IMR-90 (cell line): ENCODE results near the gene OSMR. TPM values are rescaled to one million over a fixed set of nuclear protein-coding genes. Genes with fewer than 3 reads are reported as not detected.

ENCODE experiments used
- ATAC-seq: fragments of 200-7000 bp; cut with Tn5 transposase; 2 replicates; pipeline ENCODE4 v1.9.1; 2020; ENCODE audit warnings: low read depth, mild to moderate bottlenecking, moderate library complexity
- BruUV-seq: library from RNA; stranded (reverse); fragments of 400-500 nt; replicated peaks from 2 replicates; lab custom pipeline; 2021; lab: Mats Ljungman, UMichigan
- CTCF ChIA-PET: fragments of 300-600 bp; formaldehyde crosslinking; extraction: SDS; loops from one replicate; lab custom pipeline; 2021; ENCODE audit warnings: antibody characterized with exemption; lab: Yijun Ruan, JAX
- POLR2A ChIA-PET: fragments of 300-600 bp; sonication (Branson Sonifier 250); formaldehyde crosslinking; loops from one replicate; lab custom pipeline; 2022; ENCODE audit warnings: antibody characterized with exemption; ENCODE audit not compliant: unreplicated experiment; lab: Charles Lee
- DNase-seq: peaks from one replicate; pipeline ENCODE4 v3.0.0; 2013
- H2AFZ ChIP-seq: replicated peaks from 2 replicates; pipeline ENCODE3; 2013; ENCODE audit warnings: low read length, mild to moderate bottlenecking; ENCODE audit not compliant: poor library complexity
- H2AK5ac ChIP-seq: 2 replicates; pipeline ENCODE4 v1.6.1; 2013; ENCODE audit warnings: low read depth, low read length, inconsistent platforms
- H2AK9ac ChIP-seq: replicated peaks from 2 replicates; pipeline ENCODE3; 2013; ENCODE audit warnings: mild to moderate bottlenecking, low read depth, low read length, moderate library complexity; ENCODE audit not compliant: poor library complexity
- H2BK120ac ChIP-seq: 2 replicates; pipeline ENCODE4 v1.6.1; 2013; ENCODE audit warnings: low read depth, low read length, inconsistent platforms
- H2BK15ac ChIP-seq: 3 replicates; pipeline ENCODE4 v1.6.1; 2013; ENCODE audit warnings: low read depth, low read length, inconsistent platforms
- H2BK20ac ChIP-seq: 2 replicates; pipeline ENCODE4 v1.6.1; 2013; ENCODE audit warnings: low read depth, mild to moderate bottlenecking, inconsistent platforms, low read length, moderate library complexity
- H2BK5ac ChIP-seq: 2 replicates; pipeline ENCODE4 v1.6.1; 2013; ENCODE audit warnings: mild to moderate bottlenecking, low read depth, low read length, inconsistent platforms; ENCODE audit not compliant: poor library complexity, severe bottlenecking
- H3K14ac ChIP-seq: replicated peaks from 2 replicates; pipeline ENCODE4 v1.6.1; 2013; ENCODE audit warnings: low read depth, low read length, inconsistent platforms
- H3K18ac ChIP-seq: 2 replicates; pipeline ENCODE4 v1.6.1; 2013; ENCODE audit warnings: low read depth, low read length, control low read depth
- H3K23ac ChIP-seq: 2 replicates; pipeline ENCODE4 v1.6.1; 2013; ENCODE audit warnings: low read depth, low read length, inconsistent platforms
- H3K27ac ChIP-seq: 2 replicates; pipeline ENCODE4 v1.5.1; 2013; ENCODE audit warnings: mild to moderate bottlenecking, control low read depth, low read length; ENCODE audit not compliant: insufficient read depth
- H3K27me3 ChIP-seq: 2 replicates; pipeline ENCODE4 v1.6.1; 2013; ENCODE audit warnings: low read length; ENCODE audit not compliant: control insufficient read depth, insufficient read depth
- H3K36me3 ChIP-seq: 2 replicates; pipeline ENCODE4 v1.6.1; 2013; ENCODE audit warnings: low read length, mixed read lengths; ENCODE audit not compliant: control insufficient read depth, insufficient read depth
- H3K4ac ChIP-seq: 2 replicates; pipeline ENCODE4 v1.6.1; 2013; ENCODE audit warnings: low read depth, low read length, inconsistent platforms
- H3K4me1 ChIP-seq: 2 replicates; pipeline ENCODE4 v1.6.1; 2013; ENCODE audit warnings: low read length, mixed read lengths; ENCODE audit not compliant: control insufficient read depth, insufficient read depth
- H3K4me2 ChIP-seq: 2 replicates; pipeline ENCODE4 v1.6.1; 2013; ENCODE audit warnings: low read depth, mild to moderate bottlenecking, control low read depth, low read length, moderate library complexity
- H3K4me3 ChIP-seq: 2 replicates; pipeline ENCODE4 v1.5.1; 2013; ENCODE audit warnings: low read depth, mild to moderate bottlenecking, control low read depth, low read length, moderate library complexity; ENCODE audit not compliant: insufficient read depth
- H3K56ac ChIP-seq: 2 replicates; pipeline ENCODE4 v1.6.1; 2013; ENCODE audit warnings: low read length, inconsistent platforms; ENCODE audit not compliant: insufficient read depth; ENCODE audit errors: extremely low read depth
- H3K79me1 ChIP-seq, 2 experiments: 2 replicates each; pipeline ENCODE4 v1.6.1; 2013; ENCODE audit warnings: low read length in 2 of 2, inconsistent platforms in 1 of 2, low read depth in 1 of 2
- H3K9ac ChIP-seq: 2 replicates; pipeline ENCODE4 v1.6.1; 2013; ENCODE audit warnings: low read depth, low read length, control low read depth
- H3K9me1 ChIP-seq: 2 replicates; pipeline ENCODE4 v1.6.1; 2013; ENCODE audit warnings: low read length, inconsistent platforms; ENCODE audit not compliant: insufficient read depth
- H3K9me3 ChIP-seq: 2 replicates; pipeline ENCODE4 v1.6.1; 2013; ENCODE audit warnings: low read length; ENCODE audit not compliant: control insufficient read depth, insufficient read depth
- H4K20me1 ChIP-seq: 2 replicates; pipeline ENCODE4 v1.6.1; 2013; ENCODE audit warnings: low read length, inconsistent platforms; ENCODE audit not compliant: insufficient read depth
- H4K5ac ChIP-seq: 2 replicates; pipeline ENCODE4 v1.6.1; 2013; ENCODE audit warnings: mild to moderate bottlenecking, low read depth, low read length, control low read depth
- H4K8ac ChIP-seq, 2 experiments: 2 replicates each; pipeline ENCODE4 v1.6.1; 2013; ENCODE audit warnings: low read depth in 2 of 2, low read length in 2 of 2, control low read depth in 1 of 2, inconsistent platforms in 1 of 2
- H4K91ac ChIP-seq: 2 replicates; pipeline ENCODE4 v1.6.1; 2013; ENCODE audit warnings: low read depth, low read length, inconsistent platforms; ENCODE audit not compliant: insufficient read depth
- BHLHE40 ChIP-seq: fragments of 150-350 bp; IDR thresholded peaks from 2 replicates; pipeline ENCODE4 v1.6.1; 2016; ENCODE audit warnings: mild to moderate bottlenecking, low read depth, low read length
- CEBPB ChIP-seq: IDR thresholded peaks from 2 replicates; pipeline ENCODE4 v1.6.1; 2012; ENCODE audit warnings: low read depth, low read length, improper control_type of control experiment
- CHD1 ChIP-seq: IDR thresholded peaks from 2 replicates; pipeline ENCODE4 v1.6.1; 2012; ENCODE audit warnings: low read depth, low read length, improper control_type of control experiment
- FOS ChIP-seq: fragments of 150-350 bp; IDR thresholded peaks from 2 replicates; pipeline ENCODE4 v1.6.1; 2016; ENCODE audit warnings: low read depth, low read length
- MAFK ChIP-seq: IDR thresholded peaks from 2 replicates; pipeline ENCODE4 v1.6.1; 2012; ENCODE audit warnings: low read depth, low read length, improper control_type of control experiment
- MAZ ChIP-seq: IDR thresholded peaks from 2 replicates; pipeline ENCODE4 v1.6.1; 2012; ENCODE audit warnings: low read depth, mild to moderate bottlenecking, low read length, improper control_type of control experiment, moderate library complexity, borderline replicate concordance
- MXI1 ChIP-seq: IDR thresholded peaks from 2 replicates; pipeline ENCODE4 v1.6.1; 2012; ENCODE audit warnings: low read depth, mild to moderate bottlenecking, low read length, moderate library complexity, borderline replicate concordance
- NFE2L2 ChIP-seq: fragments of 150-350 bp; IDR thresholded peaks from 2 replicates; pipeline ENCODE4 v1.6.1; 2016; ENCODE audit warnings: low read depth, mild to moderate bottlenecking, low read length
- POLR2A ChIP-seq: IDR thresholded peaks from 2 replicates; pipeline ENCODE4 v1.6.1; 2012; ENCODE audit warnings: mild to moderate bottlenecking, low read depth, low read length
- RAD21 ChIP-seq: IDR thresholded peaks from 2 replicates; pipeline ENCODE4 v1.6.1; 2012; ENCODE audit warnings: low read length, improper control_type of control experiment
- RCOR1 ChIP-seq: IDR thresholded peaks from 2 replicates; pipeline ENCODE4 v1.6.1; 2012; ENCODE audit warnings: mild to moderate bottlenecking, low read length, improper control_type of control experiment; ENCODE audit not compliant: insufficient replicate concordance
- RFX5 ChIP-seq: IDR thresholded peaks from 2 replicates; pipeline ENCODE4 v1.8.0; 2012; ENCODE audit warnings: low read depth, mild to moderate bottlenecking, low read length, moderate library complexity
- SMC3 ChIP-seq: fragments of 150-350 bp; IDR thresholded peaks from 2 replicates; pipeline ENCODE4 v1.6.1; 2016; ENCODE audit warnings: low read depth, mild to moderate bottlenecking, antibody characterized with exemption, low read length, moderate library complexity
- WGBS, 2 experiments: methylation state at CpG; one replicate each; pipeline versions ENCODE4 v1.1.5 to v1.1.7; 2013; ENCODE audit warnings: missing lambda C conversion rate in 2 of 2; ENCODE audit not compliant: insufficient read length in 1 of 2; ENCODE audit errors: extremely low coverage in 2 of 2; 5-methylcytosine and 5-hydroxymethylcytosine counted together
- dilution Hi-C: fragments of 300-500 bp; cut with HindIII; formaldehyde crosslinking; loops from one replicate; pipeline ENCODE4 v1.14.3; 2018; ENCODE audit warnings: low sequenced_read_pairs; ENCODE audit not compliant: unreplicated experiment
- in situ Hi-C: fragments of 300-500 bp; cut with MboI; formaldehyde crosslinking; loops from 3 replicates; pipeline ENCODE4 v1.14.3; 2019; ENCODE audit warnings: low sequenced_read_pairs, inconsistent platforms, mixed read lengths
- intact Hi-C: fragments of 100-400 bp; cut with micrococcal nuclease; formaldehyde crosslinking; loops from 2 replicates; pipeline ENCODE4 v1.10.0; 2022
- polyA plus RNA-seq, 3 experiments: library from polyadenylated mRNA; depleted of rRNA; stranded (reverse); fragments of >200 nt; gene quantifications; 2 replicates each; pipeline ENCODE4 v1.2.3, GENCODE V29; 2012; ENCODE audit warnings: low replicate concordance in 1 of 3
- total RNA-seq: library from RNA; depleted of rRNA; stranded (reverse); fragments of >200 nt; gene quantifications from 2 replicates; pipeline ENCODE4 v1.2.3, GENCODE V29; 2012
- TF ChIP-seq, protein P1 (sequence below): fragments of 150-350 bp; IDR thresholded peaks from 2 replicates; pipeline ENCODE4 v1.6.1; 2017; ENCODE audit warnings: mild to moderate bottlenecking, antibody characterized with exemption, low read length, low read depth
- TF ChIP-seq, protein P2 (sequence below): fragments of 150-350 bp; IDR thresholded peaks from 2 replicates; pipeline ENCODE4 v1.6.1; 2016; ENCODE audit warnings: low read depth, mild to moderate bottlenecking, low read length, moderate library complexity, borderline replicate concordance
- TF ChIP-seq, protein P3 (sequence below): conservative IDR thresholded peaks from 2 replicates; pipeline ENCODE4 v1.5.1; 2012; ENCODE audit warnings: mild to moderate bottlenecking, low read depth, low read length, improper control_type of control experiment

The OSMR gene
- total and polyA plus RNA-seq, 2 of the 4 experiments (the other 2 are of a cell fraction): 41.6 to 48.7 TPM

DNA sequence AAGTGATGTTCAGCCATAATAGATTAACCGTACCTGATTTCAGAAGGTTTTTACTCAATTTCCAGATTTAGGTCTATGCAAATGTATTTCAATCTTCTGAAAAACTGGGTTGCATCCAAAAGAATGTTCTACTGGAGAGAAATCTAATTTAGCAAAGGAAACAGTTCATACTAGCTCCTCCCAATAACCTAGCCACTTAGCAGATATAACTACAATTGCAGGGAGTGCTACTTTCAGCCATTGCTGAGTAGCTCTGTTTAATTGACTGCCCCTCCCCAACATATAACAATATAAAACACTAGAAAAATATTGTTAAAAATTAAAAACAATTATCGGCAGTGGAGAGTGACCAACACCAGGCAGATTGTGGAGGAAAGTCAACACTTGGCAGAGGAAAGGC is 7.9 kb upstream of the OSMR start:
- Histone ChIP-seq H3K56ac (no peak overlapping the region), H3K27ac (no peak overlapping the region), H3K14ac (no peak overlapping the region), H3K9me3 (no peaks in the 10 kb centered on the region), H3K79me1 (peaks cover 22 to 44% of the 10 kb centered on the region in 2 experiments), H2BK15ac (no peak overlapping the region), H2AK5ac (no peak overlapping the region), H3K9me1 (peaks cover 12% of the 10 kb centered on the region), H3K4ac (no peak overlapping the region), H2AFZ (no peak overlapping the region), H3K36me3 (peaks cover 14% of the 10 kb centered on the region), H2BK120ac (no peak overlapping the region), H4K20me1 (peaks cover 6% of the 10 kb centered on the region; the same call in 1 of the 2 replicates), H3K18ac (no peak overlapping the region), H2BK20ac (no peak overlapping the region), H4K8ac (no peak overlapping the region), H2AK9ac (no peak overlapping the region), H4K5ac (no peak overlapping the region), H4K91ac (no peak overlapping the region), H3K4me2 (no peak overlapping the region), H3K4me1 (peaks cover 4% of the 10 kb centered on the region; the same call in 1 of the 2 replicates), H3K27me3 (no peaks in the 10 kb centered on the region), H3K9ac (no peak overlapping the region), H3K23ac (no peak overlapping the region), H3K4me3 (no peak overlapping the region), H2BK5ac (no peak overlapping the region)
- no TSS peak for BruUV-seq
- intact Hi-C loops: loop anchor here (5.0 kb wide), 1 partner anchor 84 kb away; no protein-coding TSS in a partner anchor
- ATAC-seq: no peak
- in situ Hi-C loops: no loop called here
- TF ChIP-seq, protein P1, sequence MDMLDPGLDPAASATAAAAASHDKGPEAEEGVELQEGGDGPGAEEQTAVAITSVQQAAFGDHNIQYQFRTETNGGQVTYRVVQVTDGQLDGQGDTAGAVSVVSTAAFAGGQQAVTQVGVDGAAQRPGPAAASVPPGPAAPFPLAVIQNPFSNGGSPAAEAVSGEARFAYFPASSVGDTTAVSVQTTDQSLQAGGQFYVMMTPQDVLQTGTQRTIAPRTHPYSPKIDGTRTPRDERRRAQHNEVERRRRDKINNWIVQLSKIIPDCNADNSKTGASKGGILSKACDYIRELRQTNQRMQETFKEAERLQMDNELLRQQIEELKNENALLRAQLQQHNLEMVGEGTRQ: no peak
- no peak for TF ChIP-seq RAD21
- TF ChIP-seq MAZ: no peak
- no peak for TF ChIP-seq CHD1
- no peak for TF ChIP-seq POLR2A
- TF ChIP-seq BHLHE40: no peak
- no peak for TF ChIP-seq CEBPB
- TF ChIP-seq RFX5: no peak
- TF ChIP-seq MXI1: no peak
- TF ChIP-seq, protein P2, sequence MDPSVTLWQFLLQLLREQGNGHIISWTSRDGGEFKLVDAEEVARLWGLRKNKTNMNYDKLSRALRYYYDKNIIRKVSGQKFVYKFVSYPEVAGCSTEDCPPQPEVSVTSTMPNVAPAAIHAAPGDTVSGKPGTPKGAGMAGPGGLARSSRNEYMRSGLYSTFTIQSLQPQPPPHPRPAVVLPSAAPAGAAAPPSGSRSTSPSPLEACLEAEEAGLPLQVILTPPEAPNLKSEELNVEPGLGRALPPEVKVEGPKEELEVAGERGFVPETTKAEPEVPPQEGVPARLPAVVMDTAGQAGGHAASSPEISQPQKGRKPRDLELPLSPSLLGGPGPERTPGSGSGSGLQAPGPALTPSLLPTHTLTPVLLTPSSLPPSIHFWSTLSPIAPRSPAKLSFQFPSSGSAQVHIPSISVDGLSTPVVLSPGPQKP: no peak
- TF ChIP-seq, protein P3, sequence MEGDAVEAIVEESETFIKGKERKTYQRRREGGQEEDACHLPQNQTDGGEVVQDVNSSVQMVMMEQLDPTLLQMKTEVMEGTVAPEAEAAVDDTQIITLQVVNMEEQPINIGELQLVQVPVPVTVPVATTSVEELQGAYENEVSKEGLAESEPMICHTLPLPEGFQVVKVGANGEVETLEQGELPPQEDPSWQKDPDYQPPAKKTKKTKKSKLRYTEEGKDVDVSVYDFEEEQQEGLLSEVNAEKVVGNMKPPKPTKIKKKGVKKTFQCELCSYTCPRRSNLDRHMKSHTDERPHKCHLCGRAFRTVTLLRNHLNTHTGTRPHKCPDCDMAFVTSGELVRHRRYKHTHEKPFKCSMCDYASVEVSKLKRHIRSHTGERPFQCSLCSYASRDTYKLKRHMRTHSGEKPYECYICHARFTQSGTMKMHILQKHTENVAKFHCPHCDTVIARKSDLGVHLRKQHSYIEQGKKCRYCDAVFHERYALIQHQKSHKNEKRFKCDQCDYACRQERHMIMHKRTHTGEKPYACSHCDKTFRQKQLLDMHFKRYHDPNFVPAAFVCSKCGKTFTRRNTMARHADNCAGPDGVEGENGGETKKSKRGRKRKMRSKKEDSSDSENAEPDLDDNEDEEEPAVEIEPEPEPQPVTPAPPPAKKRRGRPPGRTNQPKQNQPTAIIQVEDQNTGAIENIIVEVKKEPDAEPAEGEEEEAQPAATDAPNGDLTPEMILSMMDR: no peak
- TF ChIP-seq SMC3: no peak
- TF ChIP-seq MAFK: no peak
- no peak for TF ChIP-seq FOS
- TF ChIP-seq RCOR1: no peak
- no peak for TF ChIP-seq NFE2L2
- CTCF ChIA-PET: no interaction called here
- DNase-seq: no peak
- dilution Hi-C loops: no loop called here
- no CpG with 5 or more reads among the region's 2 CpGs for WGBS, 2 experiments
- POLR2A ChIA-PET: no interaction called here
